GM19324 (cell line): ENCODE measurements around the gene HELZ.
"Not testable (repeated sequence)": the region's sequence is repeated elsewhere in the genome, so short reads cannot be mapped to it uniquely, and the experiment has no call there.

Experiments
- ATAC-seq: cut with Tn5 transposase; IDR thresholded peaks from one replicate; pipeline ENCODE4 v1.9.1; 2021; ENCODE audit warnings: mild to moderate bottlenecking, moderate library complexity; ENCODE audit not compliant: unreplicated experiment, low FRiP score

HELZ gene

DNA sequence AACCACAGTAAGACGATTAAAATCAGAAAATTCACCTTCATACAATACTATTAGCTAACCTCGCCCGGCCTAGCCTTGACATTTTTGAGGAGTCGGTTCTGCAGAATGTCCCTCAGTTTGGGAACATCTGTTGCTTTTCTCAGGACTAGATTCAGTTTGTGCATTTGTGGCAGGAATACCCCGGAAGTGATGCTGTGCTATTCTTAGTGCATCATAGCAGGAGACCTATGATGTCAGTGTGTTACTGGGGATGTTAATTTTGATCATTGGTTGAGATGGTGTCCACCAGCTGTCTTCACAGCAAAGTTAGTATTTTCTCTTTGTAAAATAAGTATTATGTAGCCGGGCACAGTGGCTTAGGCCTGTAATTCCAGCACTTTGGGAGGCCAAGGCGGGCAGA, 21.5 kb upstream of the HELZ start:
- no peak for ATAC-seq

DNA sequence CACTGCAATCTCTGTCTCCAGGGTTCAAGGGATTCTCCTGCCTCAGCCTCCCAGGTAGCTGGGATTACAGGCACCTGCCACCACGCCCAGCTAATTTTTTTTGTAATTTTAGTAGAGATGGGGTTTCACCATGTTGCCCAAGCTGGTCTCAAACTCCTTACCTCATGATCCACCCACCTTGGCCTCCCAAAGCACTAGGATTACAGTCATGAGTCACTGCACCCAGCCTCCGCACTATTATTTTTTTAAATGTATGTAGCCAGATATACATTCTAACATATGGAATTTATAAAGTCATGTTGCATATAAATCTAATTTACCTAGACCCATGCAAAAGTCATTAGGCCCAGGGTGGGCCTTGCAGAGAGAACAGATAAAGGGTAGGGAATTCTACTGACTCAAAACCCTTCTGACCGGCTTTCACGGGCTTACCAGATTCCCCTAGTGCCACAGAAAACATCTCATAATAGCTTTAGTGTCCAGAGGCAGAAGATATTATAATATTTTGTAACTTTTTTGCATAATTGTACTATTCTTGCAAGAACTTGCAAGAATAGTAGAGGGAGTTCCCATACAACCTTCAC, 20.5 kb upstream of the HELZ start:
- ATAC-seq, result no peak

DNA sequence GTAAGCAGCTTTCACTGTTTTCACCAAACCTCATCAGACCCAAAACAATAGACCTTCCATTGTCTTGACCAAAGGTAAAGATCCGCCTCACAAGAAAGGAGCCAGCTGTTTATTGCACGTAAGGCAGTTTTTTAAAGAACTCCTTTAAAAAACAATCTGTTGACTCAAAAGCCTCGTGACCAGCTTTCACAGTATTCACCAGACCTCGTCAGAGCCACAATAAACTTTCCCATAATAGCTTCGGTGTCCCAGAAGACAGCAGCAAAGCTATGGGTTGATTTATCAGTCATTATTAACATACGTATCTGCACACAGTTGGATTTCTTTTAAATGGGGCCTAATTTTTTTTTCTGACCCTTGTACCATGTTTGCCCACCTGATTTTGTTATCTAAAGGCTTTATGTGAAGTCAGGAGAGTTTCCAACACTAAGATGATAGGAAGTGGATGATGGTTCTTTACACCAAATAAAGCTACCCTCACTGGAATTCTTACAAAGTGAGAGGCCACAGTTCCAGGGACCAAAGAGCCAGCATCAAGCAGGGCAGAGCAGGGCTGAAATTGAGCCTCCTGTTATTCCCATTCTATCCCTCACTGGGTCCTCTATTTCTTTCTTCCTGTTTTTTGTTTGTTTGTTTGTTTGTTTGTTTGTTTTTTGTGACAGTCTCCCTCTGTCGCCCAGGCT, 17.6 kb upstream of the HELZ start:
- no peak for ATAC-seq

DNA sequence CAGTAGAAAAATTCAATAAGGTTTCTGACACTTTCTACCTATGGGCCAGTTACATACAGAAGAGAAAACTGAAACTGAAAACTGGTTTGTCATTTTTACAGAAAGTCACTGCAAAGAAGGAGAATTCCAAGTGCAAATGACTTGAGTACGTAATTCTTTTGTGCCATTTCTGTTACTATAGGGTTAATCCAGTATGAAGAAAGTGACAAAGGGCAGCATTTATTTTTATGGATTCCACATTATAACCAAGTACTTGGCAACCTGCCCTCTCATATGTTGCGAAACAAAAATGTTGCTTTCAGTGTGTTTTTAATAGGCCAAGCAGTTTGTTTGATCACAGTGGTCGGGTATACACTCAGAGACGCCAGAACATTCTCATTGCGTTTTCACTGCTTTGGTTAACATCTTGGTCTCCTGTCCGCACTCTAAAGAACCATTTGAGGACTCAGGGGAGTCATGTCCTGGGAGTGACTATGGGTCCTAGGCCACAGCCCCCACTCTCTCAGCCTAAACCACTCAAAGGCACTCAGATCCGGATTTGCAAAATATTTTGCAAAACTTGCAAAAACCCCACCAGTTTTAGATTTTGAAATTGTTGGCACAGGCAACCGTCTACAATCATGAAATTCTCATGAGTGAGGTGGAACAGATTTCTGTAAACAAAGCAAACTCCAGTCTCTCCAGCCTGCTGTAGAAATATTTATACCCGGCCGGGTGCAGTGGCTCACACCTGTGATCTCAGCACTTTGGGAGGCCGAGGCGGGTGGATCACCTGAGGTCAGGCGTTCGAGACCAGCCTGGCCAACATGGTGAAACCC, 15.4 kb upstream of the HELZ start:
- ATAC-seq, result no peak

DNA sequence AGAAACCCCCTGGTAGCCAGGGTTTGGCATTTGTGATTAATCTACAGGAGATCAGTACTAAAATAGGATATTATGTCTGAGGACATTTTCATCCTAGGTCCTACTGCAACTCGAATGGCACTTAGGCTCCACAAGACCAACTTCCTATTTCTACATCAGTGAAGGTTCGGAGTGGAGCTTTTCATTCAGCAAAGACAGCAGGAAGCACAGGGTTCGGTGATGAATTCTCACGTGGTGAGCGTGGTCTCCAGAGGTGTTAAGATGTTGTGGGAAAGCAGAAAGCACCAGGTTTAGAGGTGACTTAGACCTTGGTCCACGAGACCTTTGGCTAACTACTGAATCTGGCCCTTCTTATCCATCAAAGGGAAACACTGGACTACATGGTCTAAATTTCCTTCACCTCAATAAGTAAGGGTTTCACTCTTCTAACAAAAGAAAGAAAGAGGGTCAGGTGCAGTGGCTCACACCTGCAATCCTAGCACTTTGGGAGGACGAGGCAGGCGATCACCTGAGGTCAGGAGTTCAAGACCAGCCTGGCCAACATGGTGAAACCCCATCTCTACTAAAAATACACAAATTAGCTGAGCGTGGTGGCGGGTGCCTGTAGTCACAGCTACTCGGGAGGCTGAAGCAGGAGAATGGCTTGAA, 13.9 kb upstream of the HELZ start:
- ATAC-seq, result no peak

DNA sequence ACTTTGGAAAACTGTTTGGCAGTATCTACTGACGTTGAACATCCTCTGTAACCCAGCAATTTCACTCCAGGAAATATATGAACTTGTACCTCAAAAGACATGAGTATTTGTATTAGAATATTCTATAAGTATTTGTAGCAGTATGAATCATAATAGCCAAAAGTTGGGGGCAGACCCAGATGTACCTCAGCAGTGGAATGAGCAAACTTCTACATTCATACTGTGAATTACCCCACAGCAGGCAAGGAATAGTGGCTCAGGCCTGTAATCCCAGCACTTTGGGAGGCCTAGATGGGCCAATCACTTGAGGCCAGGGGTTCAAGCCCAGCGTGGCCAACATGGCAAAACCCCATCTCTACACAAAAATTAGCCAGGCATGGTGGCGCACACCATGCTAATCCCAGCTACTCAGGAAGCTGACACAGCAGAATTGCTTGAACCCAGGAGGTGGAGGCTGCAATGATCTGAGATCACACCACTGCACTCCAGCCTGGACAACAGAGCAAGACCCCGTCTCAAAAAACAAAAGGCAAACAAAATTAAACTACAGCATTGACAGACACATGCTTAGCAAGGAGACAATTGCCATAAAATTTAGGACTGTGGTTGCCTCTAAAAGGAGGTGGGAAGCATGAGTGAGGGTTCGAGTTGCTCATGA, 11.2 kb upstream of the HELZ start:
- ATAC-seq, result no peak

DNA sequence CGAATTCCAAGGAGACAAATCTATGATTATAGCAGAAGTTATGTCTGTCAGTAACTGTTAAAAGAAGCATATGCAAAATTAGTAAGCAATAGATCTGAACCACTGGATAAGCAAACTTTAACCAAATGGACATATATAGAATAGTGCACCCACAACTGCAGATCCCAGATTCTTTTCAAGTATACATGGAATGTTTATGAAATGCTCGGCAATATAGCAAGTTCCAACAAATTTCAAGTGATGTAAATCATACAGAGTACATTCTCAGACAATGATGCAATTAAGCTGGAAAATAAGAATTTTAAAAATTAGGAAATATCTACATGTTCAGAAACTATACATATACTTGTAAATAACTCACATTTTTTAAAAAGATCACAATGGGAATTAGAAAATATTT, 8.4 kb upstream of the HELZ start:
- no peak for ATAC-seq

DNA sequence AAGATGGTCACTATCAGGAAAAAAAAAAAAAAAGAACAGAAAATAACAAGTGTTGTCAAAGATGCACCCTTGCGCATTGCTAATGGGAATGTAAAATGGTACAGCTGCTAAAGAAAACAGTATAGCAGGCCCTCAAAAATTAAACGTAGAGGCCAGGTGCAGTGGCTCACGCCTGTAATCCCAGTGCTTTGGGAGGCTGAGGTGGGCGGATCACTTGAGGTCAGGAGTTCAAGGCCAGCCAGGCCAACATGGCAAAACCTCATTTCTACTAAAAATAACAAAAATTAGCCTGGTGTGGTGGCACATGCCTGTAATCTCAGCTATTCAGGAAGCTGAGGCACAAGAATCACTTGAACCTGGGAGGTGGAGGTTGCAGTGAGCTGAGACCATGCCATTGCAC, 6.6 kb upstream of the HELZ start:
- not testable (repeated sequence) for ATAC-seq

DNA sequence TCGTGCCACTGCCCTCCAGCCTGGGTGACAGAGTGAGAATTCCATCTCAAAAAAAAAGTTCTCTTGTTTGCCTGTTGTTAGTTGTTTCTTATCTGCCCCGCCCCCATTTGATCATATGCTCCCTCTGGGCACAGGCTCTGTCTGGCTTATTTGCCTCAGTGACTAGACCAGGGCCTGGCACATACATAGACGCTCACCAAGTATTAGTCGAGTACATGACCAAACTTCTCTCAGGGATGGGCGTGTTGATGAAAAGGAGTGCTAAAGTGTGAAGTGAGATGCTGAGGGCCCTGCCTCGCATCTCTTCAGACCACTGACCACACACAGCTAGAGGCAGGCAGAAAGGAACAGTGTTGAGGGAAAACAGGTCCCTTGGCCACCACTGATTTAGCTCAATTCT, 3.3 kb upstream of the HELZ start:
- ATAC-seq, result no peak

DNA sequence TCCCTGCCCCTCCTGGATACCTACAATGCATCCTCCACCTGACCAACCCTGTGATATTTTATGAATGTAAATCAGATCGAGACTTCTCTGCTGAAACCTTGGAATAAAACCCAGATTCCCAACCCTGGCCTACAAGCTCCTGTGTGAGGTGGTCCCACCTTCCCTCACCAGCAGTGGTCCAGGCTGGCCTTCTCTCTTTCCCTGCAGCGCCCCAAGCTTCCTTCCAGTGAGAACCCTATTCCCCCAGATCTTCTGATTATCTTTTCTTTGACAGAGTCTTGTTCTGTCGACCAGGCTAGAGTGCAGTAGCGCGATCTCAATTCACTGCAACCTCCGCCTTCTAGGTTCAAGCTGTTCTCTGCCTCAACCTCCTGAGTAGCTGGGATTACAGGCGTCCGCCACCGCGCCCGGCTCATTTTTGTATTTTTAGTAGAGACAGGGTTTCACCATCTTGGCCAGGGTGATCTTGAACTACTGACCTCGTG, 2.5 kb upstream of the HELZ start:
- no peak for ATAC-seq

DNA sequence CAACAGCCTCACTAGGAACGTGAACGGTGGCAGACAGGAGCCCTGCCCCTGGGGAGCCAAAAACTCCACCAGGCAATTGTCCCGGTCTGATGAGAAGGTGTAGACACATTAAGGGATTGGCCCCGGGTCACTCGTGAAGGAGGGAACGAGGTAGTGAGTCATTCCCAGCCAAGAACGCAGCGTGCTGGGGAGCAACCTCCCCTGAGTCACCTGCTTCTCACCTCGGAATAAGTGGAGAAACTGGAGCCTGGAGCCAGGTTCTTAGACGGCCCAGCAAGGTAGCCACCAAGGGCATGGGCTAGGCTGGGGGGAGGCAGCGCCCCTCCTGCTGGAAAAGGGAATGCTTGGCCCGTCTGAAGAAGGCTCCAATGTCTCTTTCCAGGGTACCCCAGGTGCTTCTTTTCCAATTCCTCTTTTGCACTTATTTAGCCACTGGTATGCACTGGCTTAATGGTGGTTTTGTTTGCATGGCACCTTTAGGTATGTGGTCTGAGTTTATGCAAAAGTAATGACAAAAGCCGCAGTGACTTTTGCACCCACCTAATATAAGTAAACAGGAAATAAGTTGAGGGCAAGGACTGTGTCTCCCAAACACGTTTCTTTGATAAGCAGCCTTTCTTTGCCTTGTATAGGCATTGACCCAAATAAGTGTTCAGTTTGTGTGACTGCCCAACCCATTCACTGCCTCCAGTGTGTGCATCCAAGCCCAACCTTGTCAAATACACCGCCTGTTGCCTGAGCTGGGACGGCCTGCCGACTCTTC, 1.8 kb upstream of the HELZ start:
- peak; percentile 86 for ATAC-seq

DNA sequence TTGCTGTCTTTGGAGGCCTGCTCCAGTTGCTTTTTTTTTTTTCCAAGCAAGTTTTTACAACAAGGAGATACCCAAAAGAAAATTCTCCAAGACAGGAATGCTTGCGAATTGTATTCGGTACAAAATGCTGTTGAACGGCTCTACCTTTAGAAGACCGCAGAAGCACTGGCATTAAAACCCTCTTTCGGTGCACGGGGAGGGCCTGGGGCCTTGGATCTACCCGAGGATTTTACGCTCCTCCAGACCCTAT, 1.3 kb upstream of the HELZ start:
- no peak for ATAC-seq

DNA sequence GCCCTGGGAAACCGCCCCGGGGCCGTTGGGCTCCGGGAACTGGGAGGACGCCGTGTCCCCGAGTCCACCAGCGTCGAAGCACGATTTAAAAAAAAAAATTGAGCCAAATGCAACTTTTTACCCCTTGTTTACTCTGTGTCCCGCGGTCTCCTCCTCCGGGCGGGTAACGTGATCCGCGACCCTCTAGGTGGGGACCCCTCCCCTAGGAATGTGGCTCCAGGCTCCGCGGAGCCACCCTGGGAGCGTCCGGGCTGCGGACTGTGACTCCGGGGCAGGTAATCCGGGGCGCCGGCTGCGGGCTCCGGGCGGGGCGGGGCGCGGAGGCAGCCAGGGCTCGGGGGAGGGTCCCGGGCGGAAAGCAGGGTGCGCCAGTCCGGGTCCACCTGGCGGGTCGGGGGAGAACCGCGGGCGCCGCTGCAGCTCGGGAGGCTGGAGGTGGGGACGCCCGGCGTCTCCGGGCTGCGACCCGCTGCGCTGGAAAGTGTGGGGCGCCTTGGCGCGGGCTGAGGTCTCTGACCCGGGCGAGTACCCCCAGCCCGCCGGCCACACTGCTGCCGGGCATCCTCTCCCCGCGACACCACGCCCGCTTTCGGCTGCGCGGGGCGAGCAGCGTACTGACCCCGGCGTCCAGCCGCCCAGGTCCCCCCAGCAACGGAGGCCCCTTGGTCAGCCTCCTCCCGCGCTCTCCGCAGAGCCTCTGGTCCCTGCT, 852 bp upstream of the HELZ start:
- no peak for ATAC-seq

DNA sequence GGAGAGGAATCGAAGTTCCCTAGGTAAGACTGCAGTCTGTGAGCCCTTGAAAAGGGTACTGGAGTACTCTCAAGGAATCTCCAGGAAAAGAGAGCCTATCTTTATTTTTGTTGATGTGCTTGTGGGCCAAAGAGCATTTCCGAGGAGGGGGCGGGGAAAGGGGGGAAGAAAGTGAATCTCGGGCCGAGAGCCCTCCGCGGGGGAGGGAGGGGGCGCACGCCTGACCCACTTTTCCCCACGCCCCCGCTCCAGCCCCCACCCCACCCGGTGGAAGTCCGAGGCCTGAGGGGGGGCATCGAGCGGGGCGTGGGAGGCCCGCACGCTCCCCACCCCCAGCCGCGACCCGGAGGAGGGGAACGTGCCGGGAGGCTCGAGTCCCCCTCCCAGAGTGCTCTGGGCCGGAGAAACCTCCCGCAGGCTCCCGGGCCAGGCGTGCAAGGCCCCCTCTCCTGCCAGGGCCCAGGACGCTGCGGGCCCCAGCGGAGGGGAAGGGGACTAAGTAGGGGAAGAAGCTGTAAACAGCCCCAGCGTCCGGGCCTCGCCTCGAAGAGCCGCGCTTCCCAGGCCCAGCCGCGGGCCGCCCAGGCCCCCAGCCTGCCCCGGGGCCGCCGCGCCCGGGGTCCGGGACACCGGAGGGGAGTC, 444 bp downstream of the HELZ start:
- no peak for ATAC-seq

DNA sequence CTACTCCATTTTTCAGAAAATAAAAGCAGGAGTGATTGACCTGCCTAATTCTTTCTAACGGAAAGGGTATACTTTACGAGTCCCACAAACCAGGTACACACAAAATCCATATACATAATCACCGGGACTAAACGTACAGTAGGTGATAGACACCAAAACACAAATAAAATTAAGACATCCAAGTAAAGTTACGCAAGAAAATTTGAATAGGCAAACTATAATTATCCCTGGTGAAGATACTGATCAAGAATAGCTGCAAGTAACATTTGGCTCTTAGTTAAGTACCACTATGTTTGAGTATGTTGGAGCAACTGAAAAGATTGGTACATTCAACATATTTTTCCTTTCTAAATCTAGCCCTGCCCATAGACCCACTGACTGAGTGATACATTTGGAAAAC, 1.7 kb downstream of the HELZ start:
- no peak for ATAC-seq

DNA sequence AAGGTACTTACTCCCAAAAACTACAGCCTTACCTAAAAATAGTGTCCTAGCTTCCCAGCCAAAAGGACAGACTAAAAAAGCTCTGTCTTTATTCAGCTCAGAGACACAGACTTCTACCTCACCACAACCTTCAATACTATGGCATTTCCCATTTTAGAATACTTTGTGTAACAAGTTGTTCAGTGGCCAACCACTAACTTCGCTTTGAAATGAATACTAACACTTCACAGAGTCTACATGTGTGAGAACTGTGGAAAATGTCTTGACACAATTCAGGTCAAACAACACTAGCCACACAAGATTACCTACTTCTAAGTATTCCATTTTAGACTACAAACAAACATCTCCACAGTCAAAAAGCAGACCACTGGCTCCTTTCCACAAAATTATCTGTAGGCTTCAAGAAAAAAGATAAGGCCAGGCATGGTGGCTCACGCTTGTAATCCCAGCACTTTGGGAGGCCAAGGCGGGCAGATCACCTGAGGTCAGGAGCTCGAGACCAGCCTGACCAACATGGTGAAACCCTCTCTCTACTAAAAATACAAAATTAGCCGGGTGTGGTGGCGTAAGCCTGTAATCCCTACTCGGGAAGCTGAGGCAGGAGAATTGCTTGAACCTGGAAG, 3.2 kb downstream of the HELZ start:
- no peak for ATAC-seq

DNA sequence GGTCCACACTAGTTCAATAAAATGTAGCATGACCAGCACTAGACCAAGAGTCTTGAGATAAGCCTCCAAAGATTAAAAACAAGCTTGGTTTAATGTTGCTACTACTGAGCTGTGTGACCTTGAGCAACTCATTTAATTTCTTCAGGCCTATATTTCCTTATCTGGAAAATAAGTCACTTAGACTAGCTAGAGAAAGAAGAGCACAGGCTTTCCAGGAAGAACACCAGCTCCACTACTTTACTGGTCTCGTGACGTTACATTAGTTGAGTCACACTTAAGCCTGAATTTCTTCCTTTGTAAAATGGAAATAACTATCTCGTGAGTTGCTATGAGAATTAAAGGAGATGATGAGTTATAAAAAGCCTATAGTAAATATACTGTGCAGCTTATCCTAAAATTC, 5.4 kb downstream of the HELZ start:
- ATAC-seq, result no peak

DNA sequence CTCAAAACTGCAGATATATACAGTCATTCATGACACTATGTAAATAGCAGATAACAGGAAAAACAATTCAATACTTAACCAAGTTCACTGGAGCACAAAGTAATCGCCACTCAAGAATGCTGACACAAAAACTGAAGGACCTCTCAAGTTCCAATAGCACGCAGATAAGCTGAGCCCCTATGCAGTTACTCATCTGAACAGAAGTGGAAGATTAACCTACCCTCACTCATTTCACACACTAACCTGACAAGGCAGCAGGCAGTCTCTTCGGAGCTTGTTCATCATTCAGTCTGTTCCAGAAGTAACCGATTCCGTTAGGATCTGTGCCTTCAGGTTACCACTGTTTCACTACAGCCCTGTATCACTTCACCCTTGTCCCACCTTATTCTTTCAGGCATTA, 6.0 kb downstream of the HELZ start:
- no peak for ATAC-seq

DNA sequence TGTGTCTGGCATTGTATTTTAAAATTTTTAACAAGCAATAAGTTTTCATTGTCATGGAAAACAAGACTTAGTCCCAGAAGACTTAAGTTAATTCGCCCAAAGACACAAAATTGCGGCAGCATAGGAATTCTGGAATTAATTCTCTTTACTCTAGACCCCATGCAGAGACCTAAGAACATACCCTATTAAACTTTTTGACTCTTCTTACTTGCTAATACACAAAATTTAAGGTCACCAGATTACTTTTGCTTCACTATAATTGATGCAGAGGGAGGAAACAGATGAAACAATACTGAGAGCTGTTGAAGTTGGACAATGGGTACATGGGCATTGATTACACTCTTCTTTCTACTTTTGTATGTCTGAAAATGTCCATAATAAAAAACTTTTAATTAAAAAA, 12.6 kb downstream of the HELZ start:
- no peak for ATAC-seq
